Measurements from ENCODE around the gene TTC9. TPM values are rescaled to one million over a fixed set of nuclear protein-coding genes. Genes with fewer than 3 reads are reported as not detected.

TTC9 gene
- total and polyA plus RNA-seq, 4 donors = 0.09 to 0.98 (median 0.45) TPM

DNA sequence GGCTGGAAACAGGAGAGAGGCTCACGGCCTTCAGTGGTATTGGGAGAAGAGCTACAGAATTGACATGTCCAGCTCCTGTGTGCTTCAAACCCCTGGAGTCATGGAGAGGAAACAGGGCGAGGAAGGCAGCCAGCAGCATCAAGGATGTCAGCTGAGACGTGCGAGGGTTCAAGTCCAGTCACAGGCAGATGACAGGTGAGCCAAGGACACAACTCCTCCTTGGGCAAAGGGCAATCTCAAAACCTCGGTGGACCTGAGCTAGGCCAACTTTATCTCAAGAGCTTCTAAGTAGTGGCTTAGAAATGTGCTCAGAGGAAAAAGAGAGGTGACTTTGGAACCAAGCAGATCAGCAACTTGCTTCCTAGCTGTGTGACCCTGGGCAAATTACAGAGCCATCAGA lies 81.6 kb downstream of the TTC9 start:
- no peak overlapping the region for H3K4me3 ChIP-seq (ENCODE audit: low read depth in 1 of 3, low read length in 3 of 3)
- no peak overlapping the region for H3K9ac ChIP-seq (ENCODE audit: low read depth in 1 of 2, low read length in 2 of 2)
- TF ChIP-seq, protein P1, sequence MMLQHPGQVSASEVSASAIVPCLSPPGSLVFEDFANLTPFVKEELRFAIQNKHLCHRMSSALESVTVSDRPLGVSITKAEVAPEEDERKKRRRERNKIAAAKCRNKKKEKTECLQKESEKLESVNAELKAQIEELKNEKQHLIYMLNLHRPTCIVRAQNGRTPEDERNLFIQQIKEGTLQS (IDR thresholded peaks at IDR 0.05) = no peak
- TF ChIP-seq GABPA (IDR thresholded peaks at IDR 0.05 in 1 of 2, conservative IDR thresholded peaks at IDR 0.05 in 1 of 2) = no peak
- no peak for TF ChIP-seq FOXA1 (IDR thresholded peaks at IDR 0.05)
- TF ChIP-seq, protein P2, sequence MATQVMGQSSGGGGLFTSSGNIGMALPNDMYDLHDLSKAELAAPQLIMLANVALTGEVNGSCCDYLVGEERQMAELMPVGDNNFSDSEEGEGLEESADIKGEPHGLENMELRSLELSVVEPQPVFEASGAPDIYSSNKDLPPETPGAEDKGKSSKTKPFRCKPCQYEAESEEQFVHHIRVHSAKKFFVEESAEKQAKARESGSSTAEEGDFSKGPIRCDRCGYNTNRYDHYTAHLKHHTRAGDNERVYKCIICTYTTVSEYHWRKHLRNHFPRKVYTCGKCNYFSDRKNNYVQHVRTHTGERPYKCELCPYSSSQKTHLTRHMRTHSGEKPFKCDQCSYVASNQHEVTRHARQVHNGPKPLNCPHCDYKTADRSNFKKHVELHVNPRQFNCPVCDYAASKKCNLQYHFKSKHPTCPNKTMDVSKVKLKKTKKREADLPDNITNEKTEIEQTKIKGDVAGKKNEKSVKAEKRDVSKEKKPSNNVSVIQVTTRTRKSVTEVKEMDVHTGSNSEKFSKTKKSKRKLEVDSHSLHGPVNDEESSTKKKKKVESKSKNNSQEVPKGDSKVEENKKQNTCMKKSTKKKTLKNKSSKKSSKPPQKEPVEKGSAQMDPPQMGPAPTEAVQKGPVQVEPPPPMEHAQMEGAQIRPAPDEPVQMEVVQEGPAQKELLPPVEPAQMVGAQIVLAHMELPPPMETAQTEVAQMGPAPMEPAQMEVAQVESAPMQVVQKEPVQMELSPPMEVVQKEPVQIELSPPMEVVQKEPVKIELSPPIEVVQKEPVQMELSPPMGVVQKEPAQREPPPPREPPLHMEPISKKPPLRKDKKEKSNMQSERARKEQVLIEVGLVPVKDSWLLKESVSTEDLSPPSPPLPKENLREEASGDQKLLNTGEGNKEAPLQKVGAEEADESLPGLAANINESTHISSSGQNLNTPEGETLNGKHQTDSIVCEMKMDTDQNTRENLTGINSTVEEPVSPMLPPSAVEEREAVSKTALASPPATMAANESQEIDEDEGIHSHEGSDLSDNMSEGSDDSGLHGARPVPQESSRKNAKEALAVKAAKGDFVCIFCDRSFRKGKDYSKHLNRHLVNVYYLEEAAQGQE (IDR thresholded peaks at IDR 0.05) = no peak
- no peak for TF ChIP-seq HNF4A (conservative IDR thresholded peaks at IDR 0.05)
- no peak for TF ChIP-seq YY1 (IDR thresholded peaks at IDR 0.05)
- TF ChIP-seq, protein P3, sequence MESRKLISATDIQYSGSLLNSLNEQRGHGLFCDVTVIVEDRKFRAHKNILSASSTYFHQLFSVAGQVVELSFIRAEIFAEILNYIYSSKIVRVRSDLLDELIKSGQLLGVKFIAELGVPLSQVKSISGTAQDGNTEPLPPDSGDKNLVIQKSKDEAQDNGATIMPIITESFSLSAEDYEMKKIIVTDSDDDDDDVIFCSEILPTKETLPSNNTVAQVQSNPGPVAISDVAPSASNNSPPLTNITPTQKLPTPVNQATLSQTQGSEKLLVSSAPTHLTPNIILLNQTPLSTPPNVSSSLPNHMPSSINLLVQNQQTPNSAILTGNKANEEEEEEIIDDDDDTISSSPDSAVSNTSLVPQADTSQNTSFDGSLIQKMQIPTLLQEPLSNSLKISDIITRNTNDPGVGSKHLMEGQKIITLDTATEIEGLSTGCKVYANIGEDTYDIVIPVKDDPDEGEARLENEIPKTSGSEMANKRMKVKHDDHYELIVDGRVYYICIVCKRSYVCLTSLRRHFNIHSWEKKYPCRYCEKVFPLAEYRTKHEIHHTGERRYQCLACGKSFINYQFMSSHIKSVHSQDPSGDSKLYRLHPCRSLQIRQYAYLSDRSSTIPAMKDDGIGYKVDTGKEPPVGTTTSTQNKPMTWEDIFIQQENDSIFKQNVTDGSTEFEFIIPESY (IDR thresholded peaks at IDR 0.05) = no peak
- no peak for TF ChIP-seq RXRA (IDR thresholded peaks at IDR 0.05)
- TF ChIP-seq FOXA2 (IDR thresholded peaks at IDR 0.05) = no peak
- TF ChIP-seq EGR1 (IDR thresholded peaks at IDR 0.05; ENCODE audit: low read depth in 2 of 2) = no peak
- no peak for TF ChIP-seq RAD21 (IDR thresholded peaks at IDR 0.05)
- no peak for TF ChIP-seq TAF1 (conservative IDR thresholded peaks at IDR 0.05)
- TF ChIP-seq, protein P4, sequence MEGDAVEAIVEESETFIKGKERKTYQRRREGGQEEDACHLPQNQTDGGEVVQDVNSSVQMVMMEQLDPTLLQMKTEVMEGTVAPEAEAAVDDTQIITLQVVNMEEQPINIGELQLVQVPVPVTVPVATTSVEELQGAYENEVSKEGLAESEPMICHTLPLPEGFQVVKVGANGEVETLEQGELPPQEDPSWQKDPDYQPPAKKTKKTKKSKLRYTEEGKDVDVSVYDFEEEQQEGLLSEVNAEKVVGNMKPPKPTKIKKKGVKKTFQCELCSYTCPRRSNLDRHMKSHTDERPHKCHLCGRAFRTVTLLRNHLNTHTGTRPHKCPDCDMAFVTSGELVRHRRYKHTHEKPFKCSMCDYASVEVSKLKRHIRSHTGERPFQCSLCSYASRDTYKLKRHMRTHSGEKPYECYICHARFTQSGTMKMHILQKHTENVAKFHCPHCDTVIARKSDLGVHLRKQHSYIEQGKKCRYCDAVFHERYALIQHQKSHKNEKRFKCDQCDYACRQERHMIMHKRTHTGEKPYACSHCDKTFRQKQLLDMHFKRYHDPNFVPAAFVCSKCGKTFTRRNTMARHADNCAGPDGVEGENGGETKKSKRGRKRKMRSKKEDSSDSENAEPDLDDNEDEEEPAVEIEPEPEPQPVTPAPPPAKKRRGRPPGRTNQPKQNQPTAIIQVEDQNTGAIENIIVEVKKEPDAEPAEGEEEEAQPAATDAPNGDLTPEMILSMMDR (IDR thresholded peaks at IDR 0.05; ENCODE audit: low read depth, low read length, missing input control) = no peak
- TF ChIP-seq HNF4G (IDR thresholded peaks at IDR 0.05) = no peak
- no peak overlapping the region for H3K27ac ChIP-seq (ENCODE audit: low read depth in 1 of 2, low read length in 2 of 2)
- H3K9me3 ChIP-seq (ENCODE audit: control insufficient read depth in 4 of 4, low read length in 3 of 4) = no peaks in the 10 kb centered on the region
- no peaks in the 10 kb centered on the region for H3K27me3 ChIP-seq (ENCODE audit: control insufficient read depth in 4 of 4, insufficient read depth in 4 of 4, low read length in 3 of 4)
- no peak for DNase-seq (ENCODE audit: low spot score)
- H3K4me1 ChIP-seq (ENCODE audit: control insufficient read depth in 4 of 4, insufficient read depth in 4 of 4, low read length in 3 of 4) = peaks cover 3 to 11% (median 8%) of the 10 kb centered on the region in 4 donors
- no peaks in the 10 kb centered on the region for H3K36me3 ChIP-seq (ENCODE audit: control insufficient read depth in 4 of 4, insufficient read depth in 3 of 4, low read depth in 1 of 4, low read length in 3 of 4)
- 83% methylated on average over 5 of the region's 5 CpGs for WGBS

DNA sequence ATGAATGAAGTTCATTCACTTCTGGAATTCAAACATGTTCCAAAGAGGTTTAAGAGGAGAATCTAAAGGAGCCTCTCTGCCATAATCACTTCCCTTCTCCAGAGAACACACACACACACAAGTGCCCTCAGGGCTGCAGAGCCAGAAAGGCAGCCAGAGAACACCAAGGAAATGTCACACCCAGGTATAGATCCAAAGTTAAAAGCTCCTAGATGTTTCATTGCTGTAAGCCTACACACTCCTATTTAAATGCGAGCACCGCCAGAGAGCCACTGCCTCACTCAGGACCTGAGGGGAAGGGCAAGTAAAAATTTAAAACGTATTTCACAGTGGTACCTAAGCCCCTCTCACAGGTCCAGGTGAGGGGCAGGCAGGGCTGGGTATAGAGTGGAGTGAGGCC lies 82.4 kb downstream of the TTC9 start:
- TF ChIP-seq EGR1 (IDR thresholded peaks at IDR 0.05; ENCODE audit: low read depth in 2 of 2) (no peak), FOXA1 (IDR thresholded peaks at IDR 0.05) (no peak), FOXA2 (IDR thresholded peaks at IDR 0.05) (no peak), RAD21 (IDR thresholded peaks at IDR 0.05) (no peak), NR2F2 (IDR thresholded peaks at IDR 0.05) (no peak)
- TF ChIP-seq, protein P5, sequence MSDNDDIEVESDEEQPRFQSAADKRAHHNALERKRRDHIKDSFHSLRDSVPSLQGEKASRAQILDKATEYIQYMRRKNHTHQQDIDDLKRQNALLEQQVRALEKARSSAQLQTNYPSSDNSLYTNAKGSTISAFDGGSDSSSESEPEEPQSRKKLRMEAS (IDR thresholded peaks at IDR 0.05) = no peak
- TF ChIP-seq, protein P3 (IDR thresholded peaks at IDR 0.05) = no peak
- TF ChIP-seq, protein P1 (IDR thresholded peaks at IDR 0.05) = no peak
- H3K36me3 ChIP-seq (ENCODE audit: control insufficient read depth in 4 of 4, insufficient read depth in 3 of 4, low read depth in 1 of 4, low read length in 3 of 4) = no peaks in the 10 kb centered on the region
- no peak for DNase-seq (ENCODE audit: low spot score)
- H3K27me3 ChIP-seq (ENCODE audit: control insufficient read depth in 4 of 4, insufficient read depth in 4 of 4, low read length in 3 of 4) = no peaks in the 10 kb centered on the region
- 91% methylated on average over 3 of the region's 3 CpGs for WGBS
- H3K9me3 ChIP-seq (ENCODE audit: control insufficient read depth in 4 of 4, low read length in 3 of 4) = no peaks in the 10 kb centered on the region
- H3K4me3 ChIP-seq (ENCODE audit: low read depth in 1 of 3, low read length in 3 of 3) = no peak overlapping the region
- no peak overlapping the region for H3K9ac ChIP-seq (ENCODE audit: low read depth in 1 of 2, low read length in 2 of 2)
- no peak overlapping the region for H3K27ac ChIP-seq (ENCODE audit: low read depth in 1 of 2, low read length in 2 of 2)
- H3K4me1 ChIP-seq (ENCODE audit: control insufficient read depth in 4 of 4, insufficient read depth in 4 of 4, low read length in 3 of 4) = peaks cover 3 to 11% (median 8%) of the 10 kb centered on the region in 4 donors

Data from liver (tissue), 9 donors.